ENCODE results near the gene NFIA.
"Not testable (repeated sequence)": the region's sequence is repeated elsewhere in the genome, so short reads cannot be mapped to it uniquely, and the experiment has no call there.

Gene NFIA

DNA sequence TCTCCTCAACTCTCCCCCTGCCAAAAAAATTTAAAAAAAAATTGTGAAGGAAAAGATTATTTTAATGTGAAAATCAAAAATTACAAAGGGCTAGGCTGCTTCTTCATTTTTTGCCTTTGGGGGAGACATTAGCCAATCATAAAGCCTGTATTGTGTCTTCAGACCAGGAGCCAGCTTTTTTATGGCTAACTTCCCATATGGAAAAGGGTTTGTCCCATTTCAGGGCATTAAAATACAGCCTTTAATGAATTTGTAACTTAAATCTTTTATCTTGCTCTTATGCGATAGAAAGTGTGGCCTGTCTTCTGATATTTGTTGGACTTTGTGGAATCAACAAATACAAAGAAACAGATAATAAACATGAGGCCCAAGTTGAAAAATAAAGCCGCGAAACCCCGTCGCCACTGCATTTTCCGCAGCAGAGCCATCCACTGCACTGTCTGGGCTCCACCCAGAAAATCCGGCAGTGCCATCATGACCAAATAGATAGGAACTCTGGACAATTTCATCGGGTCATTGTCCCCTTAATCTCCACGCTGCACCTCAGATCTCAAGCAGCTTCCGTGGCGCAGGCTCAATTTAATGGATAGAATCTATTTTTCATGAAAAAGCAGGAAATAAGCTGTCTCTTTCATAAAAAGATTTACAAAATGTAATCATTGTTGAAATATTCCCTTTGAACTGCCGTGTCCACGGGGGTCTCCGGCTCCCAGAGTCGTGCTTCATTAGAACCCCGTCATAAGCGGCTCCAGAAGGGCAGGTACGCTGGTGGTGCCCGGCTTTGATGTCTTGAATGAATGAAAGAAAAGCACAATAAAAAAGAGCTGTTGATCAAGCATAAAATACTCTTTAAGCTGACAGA, 365.0 kb downstream of the NFIA start:
- DNase-seq: no peak

DNA sequence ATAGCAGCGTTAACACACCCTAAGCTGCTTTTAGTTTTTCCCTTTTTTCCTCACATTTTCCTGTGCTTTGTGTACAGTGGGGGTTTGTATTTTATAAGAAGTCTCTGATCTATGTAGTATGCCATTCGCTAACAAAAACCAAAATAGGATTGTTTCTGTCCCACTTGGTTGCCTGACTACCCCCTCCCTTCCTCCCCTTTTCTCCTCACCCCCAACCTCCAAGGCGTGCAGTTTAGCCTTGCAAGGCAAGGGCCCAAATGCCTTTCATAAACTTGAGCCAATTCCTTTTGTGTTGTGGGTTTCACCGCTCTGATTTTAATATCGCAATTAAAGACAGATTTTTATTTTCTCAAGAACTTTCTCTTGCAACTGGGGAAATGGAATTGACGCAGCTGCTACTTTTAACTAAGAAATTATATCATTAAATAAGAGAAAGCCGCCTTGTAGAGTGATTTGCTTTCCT, 365.6 kb downstream of the NFIA start:
- DNase-seq: no peak

DNA sequence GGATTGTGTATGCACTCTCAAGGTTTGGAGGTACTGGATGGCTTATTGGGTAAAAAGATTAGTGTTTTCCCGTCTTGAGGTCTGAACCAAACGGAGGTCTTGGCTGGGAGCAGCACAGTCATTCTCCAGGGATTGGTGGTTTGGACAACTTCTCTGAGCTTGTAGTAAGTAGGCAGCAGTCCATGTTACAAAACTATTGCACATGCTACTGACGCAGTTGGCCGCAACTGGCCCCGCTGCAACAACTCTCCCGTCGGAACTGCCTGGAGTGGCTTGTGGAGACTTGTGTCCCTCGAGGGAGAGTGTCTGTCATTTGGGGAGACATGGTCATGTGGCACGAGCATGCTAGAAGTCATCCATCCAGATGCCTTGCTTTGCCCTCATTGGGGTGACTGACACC, 366.6 kb downstream of the NFIA start:
- DNase-seq: no peak

DNA sequence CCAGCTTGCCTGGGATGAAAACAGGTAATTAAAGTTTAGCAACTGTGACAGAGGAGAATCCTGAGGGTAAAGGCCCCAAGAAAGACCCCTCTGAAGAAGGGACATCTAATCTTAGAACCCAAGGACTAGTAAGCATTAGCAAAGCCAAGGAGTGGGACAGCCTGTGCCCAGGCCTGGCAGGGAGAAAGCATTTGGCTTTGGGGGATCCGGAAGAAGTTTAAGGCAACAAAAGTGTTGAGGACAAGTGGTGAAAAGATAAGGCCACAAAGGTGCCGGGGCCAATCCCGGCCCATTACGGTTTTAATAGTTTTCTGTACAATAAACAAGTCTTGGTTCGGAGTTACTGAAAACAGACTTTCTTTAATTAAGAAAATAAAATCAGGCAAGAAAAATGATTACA, 367.0 kb downstream of the NFIA start:
- no peak for DNase-seq

DNA sequence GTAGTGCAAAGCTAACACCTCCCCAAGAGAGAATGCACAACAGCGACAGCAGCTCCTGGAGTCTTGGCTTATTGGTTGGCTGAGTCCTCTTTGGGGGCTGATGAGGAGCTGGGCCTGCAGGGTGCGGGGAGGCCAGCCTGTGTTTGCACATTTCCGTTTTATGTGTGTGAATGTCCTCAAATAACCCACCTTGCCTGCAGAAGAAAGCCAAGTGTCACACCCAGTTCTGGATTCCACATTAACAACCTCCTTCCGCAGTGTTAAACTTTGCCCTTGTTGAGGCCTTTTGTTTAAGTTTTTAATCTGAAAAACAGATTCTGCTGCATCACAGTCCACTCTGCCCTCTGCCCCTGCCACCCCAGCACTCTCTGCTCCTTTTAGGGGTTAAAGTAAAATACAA, 368.1 kb downstream of the NFIA start:
- DNase-seq: no peak

DNA sequence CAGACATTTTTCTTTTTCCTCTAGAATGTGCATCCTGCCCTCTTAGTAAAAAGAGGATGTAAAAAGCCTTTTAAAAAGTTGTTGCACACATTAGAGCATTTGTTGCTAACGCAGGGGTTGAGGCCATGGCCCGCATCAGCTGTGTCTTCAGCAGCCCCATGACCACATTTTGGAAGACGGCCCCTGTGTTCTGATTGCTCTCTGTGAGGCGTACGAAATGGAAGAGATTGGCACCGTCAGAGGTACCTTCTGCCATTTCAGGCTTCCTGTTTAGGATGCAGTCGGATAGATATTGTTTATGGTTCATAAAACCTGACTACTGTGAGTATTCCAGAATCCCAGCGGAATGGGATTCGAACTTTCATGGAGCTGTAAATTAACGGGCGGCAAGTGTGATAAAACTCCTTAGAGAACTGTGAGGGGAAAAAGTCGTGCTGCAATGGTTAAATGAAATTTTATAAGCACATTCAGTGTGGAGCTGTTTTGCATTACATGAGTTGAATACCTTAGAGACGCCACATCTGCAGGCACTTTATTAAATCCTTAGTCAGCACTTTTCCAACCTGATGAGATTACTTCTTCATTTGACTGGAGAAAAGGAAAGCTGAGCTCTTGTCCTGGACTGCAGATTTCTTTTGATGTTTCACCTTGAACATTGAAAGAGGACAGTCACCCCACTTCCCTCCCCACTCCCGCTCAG, 368.7 kb downstream of the NFIA start:
- no peak for DNase-seq

DNA sequence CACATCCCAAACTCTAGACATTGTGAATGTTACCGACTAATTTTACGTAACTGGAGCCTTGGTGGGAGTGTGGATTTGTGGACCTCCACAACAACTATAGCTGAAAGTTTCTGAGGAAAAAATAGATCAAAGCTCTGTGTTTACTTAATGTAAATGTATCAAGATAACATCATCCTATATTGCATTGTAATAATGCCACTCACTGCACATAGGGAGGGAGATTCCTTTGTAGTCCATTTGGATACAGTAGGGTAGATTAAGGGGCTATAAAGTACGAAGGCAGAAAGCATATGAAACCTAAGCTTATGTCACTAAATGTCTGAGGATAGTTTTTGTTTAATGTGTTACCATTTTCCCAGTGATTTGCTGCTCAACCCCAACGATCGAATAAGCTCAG, 369.2 kb downstream of the NFIA start:
- DNase-seq: no peak

DNA sequence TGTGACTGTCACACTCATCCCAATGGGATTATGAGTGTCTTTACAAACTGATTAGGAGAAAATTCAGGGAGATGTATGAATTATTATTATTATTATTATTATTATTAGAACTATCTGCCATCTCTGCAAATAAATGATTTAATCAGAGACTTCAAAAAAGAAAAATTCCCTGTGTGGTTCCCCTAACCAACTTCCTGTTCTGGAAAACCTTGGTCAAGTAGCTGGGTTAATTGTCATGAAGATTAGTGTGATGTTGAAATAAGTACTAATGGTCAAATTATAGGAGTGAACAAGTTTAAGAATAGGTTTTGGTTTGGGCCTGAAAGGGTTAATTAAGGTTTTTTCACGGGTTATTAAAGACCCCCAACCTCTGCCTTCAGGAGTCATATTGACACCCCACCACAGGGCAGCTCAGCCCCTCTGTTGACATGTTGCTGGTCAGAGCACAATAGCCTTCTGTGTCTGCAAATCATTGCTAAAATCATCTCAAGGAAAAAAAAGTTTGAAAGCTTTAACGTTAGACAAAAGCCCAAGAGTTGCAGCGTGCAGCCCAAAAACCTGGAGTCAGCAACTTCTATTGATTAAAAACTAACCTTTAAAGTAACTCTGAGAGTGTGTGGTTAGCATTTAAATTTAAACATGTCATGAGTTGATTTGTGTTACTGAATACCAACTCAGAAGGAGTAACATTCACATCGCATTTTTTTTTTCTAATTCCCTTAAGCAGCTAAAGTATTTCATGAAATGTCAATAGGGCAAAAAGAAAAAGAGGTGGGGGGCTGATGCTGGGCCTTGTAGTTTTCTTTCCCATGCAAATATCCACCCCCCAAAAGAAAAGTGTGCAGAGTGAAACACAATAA, 370.0 kb downstream of the NFIA start:
- DNase-seq: no peak

DNA sequence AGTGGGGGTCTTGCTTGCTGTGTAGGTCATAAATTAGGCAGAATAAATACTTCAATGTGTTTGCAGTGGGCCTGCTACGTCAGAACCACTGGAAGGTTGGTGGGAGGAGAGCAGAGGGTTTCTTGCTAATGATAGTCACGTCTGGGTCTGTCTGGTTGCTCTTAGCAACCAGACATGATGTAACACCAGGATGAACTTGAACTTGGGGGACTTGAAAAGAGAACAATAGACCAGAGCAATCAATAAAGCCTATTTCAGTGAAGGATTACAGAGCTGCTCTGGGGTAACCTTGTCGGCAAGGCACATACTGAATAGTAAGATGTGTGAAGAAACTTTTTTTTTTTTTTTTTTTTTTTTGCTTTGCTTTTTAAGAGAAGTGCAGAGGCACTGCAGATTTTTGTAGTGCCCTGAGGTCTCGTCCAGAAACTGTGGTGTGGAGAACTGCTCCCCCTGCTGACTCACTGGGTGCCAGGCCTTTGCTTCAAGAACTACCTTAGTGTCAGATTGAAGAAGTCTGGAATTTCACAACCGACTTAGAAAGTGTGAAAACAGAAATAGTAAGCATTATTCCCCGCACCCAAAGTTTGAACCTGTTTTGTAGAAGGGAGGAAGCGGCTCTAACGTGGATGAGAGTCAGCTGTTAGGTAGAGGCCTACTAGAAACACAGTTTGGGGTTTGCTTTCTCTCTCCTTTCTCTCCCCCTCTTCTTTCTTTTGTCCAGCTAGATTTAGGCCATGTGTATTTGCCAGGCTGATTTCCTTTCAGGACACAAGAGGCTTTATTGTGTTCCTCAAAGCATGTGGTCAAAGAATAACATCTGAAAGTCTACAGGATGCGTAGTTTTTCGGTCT, 371.0 kb downstream of the NFIA start:
- peak; percentile 62 for DNase-seq

DNA sequence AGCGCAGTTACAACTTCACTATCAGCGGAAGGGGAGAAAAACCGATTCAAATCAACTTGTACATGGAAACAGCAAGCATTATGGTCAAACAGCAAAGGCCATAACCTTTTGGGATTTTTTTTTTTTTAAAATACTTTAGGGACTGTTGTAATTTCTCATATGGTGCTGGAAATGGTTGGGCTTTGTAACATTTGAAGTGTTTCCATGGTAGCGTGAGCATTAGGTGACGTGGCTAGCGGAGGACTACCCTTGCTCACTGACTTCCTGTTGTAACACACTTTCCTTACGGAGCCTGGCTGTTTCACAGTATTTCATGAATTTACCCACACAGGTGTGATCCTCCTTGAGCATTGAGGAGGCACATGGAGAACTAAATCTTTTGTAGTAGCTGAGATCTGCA, 373.0 kb downstream of the NFIA start:
- DNase-seq: no peak

DNA sequence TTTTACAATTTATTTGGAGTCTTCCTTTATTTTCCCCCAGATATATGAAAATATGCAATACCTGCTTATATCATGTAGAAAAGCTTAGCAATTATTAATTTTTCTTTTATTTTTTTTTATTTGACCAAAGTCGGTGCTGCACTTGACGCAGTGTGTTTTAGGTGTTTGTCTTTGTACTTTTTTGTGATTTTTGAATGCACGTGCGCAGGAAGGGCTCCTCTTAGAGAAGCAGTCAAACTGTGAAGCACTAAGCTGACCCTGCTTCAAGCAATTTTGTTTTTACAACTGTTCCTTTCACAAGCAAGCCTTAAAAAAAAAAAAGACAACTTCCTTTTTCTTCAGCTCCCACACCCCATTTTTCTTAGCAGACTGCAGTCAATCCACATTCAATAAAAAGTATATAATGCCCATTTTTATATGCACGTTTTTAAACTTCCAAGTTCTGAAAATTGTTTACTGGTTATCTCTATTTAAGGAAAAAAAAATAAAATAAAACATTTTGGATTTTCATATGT, 375.2 kb downstream of the NFIA start:
- no peak for DNase-seq

DNA sequence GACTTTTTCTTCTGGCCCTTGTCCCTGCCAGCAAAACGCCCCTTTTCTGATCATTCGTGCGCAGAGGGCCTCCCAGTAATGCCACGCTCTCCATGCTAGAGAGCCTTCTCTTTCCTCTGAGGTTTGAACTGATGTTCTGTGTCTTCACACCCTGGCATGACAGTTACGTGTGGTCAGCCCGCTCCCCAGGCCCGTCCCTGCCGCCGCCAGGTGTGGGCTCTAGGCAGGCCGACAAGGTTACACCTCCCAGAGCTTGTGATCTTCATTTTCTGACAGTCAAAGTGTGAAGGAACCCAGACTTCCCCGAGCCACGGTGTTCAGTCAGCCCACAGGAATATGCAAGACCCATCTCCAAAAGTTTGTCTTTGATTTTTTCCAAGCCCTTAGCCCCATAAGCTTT, 377.0 kb downstream of the NFIA start:
- no peak for DNase-seq

DNA sequence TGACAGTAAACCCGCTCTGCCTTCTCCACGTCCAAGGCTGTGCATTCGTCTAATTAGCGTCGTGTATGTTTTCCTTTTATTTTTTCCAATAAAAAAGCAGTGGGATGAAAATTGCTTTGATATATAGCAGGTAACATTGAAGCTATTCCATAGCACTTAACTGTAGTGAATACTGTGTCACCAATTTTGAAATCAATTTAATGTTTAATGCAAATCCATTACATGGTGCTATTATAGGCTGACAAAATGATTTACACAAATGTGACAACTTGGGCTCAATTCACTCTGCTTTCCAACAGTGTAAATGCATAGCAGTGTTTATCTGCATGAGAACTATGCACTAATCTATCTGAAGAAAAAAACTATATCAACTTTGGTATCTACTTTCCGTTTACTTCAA, 377.8 kb downstream of the NFIA start:
- no peak for DNase-seq

DNA sequence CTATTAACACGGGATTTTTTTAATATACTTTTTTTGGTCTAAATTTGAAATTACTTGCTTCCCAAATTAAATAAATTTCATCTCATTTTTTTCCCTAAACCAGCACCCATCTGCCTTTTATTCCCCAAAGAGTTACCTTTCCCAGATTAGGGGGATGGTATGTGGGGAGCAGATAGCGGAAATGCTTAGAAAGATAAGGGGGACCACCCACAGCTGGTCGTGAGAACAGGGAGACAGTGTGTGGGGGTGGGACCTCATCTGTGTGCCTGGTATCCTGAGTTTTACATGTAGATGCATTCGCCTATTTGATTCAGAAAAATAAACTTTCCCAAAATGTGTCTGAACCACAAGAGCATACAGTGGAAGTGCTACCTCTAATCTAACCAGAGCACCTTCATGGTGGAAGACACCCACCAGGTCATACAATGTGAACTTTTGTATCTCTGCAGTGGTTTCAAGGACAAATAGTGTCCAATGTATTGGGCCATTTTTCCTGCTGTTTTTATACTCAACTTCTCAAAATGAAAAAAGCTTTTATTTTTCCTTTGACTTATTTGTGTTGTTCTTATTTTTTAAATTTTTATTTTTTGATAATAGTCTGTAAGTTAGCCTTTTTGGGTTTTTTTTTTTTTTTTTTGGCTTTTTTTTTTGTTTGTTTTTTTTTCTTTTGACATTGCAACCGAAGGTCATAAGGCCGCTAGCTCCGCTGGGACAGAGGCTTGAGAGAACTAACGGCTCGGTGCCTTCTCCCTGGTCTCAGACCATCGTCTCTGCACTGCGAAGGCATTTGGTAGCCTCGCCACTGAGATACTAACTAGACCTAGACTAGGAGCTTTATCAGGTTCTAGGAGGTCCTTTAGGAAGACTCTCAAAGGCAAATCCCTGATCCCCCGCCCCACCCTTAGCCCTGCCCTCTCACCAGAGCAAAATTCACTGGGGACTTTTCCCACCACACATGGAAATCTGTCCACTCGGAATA, 379.3 kb downstream of the NFIA start:
- DNase-seq: no peak

DNA sequence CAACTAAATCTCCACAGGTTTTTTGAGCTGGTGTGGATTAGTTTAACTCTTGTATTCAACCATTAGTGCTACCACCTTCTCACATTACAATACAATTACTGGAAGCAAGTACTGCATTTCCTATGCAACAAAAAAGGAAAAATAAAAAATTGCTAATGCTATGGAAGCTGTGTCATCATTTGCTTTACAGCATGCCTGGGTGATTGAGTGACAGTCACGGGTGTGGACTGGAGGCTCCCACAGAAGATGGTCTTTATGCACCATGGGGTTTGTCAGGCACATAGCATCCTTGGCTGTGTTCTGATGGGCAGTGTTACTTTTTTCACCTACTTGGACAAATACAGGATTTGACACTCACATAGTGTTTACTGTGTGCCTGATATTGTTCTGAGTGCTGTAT, 380.3 kb downstream of the NFIA start:
- DNase-seq: no peak

DNA sequence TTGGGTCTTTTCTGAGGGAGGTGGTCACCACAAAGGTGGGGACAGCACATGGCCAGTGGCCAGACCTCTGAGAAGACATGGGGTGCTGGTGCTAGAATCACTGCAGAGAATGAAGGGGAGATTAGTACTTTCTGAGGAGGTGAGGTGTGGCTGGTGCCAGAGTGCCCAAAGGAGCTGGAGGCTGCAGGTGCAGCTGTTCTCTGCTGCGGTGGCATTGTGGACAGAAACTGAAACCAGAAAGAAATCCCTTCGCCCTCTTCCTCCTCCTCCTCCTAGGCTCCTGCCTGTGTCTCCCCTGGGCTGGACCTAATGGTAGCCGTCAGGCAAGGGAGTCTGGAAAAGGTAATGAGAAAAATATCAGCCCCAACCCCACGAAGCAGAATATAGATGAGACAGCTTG, 380.9 kb downstream of the NFIA start:
- DNase-seq: no peak

DNA sequence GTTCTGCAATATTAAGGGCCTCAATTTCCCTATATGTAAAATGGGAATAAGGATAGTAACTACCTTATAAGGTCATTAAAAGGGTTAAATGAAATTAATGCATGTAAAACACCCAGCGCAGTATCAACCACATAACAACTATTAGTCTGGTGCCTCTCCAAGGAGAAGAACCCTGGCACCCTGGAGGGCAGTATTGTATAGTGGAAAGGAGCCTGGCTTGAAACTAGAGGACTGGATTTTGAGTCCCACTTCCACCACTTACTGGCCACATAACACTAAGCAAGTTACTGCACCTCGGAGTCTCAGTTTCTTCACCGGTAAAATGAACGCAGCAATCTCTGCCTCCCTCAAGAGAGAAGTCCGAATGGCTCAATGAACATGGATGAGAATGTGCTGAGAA, 385.5 kb downstream of the NFIA start:
- not testable (repeated sequence) for DNase-seq

DNA sequence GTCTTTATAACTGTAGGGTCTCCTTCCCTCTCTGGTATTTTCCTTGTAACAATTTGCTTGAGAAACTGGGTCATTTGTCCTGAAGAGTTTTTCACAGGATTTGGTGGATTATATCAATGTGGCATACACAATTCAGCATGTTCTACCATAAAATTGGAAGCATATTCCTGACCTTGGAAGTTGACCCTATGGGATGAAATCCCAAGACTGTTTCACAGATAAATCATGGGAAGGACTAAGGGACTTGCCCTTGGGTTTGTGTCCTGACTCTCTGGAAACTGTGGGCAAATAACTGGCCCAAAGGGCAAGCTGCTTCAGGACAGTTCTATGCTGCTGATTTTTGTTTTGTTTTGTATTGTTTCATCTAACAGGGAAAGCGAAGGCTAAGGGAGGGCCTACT, 387.0 kb downstream of the NFIA start:
- no peak for DNase-seq

DNA sequence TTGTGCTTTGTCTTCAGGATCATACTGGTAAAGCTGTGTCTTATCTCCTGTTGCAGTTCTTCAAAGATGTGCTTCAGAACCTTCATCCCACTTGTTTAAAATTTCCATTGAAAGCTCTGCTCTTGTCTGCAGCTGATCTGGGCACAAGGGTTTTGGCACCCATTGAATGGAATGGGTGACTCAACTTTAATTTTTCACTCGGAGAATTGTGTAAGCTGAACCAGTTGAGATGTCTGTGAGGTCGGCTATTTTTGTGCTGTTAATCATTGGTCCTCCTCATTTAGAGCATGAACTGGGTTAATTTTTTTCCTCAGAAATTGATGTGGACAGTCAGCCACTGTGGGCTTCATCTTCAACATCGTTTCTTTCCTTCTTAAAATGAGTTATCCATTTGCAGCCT, 390.5 kb downstream of the NFIA start:
- no peak for DNase-seq

DNA sequence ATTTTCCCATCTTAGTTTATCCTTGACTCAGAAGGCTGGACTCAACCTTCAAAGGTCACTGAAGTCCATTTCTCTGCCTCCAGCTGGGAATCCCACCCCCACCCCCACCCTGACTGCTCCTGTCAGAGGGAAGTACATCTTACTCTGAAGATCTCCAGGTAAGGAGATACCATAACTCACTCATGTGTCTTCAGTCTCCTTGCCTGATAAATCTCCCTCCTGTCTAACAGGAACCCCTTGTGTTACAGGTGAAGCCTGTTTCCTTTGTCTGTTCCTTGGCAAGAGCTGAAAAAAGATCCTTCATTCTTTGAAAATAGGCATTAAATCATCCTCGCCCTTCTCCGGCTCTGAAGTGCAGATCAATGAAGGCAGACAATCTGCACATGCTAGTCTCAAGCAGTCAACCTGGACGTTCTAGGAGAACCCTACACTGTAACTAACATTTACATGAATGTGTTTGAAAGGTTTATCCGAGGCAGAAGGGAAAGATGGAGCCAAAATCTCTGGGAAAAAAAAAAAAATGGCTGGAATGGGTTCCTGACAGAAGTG, 392.0 kb downstream of the NFIA start:
- DNase-seq: no peak

DNA sequence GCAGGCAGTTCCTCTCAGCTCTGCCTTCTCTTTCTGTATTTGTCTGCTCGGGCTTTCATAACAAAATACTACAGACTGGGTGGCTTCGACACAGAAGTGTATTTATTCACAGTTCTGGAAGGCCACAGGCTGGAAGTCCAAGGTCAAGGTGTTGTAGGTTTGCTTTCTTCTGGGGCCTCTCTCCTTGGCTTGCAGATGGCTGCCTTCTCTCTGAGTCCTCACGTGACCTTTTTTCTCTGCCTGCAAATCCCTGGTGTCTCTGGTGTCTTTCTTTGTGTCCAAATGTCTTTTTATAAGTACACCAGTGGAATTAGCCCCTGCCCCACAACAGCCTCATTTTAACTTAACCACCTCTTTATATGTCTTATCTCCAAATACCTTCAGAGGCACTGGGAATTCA, 392.6 kb downstream of the NFIA start:
- DNase-seq: no peak

All from activated gamma-delta T cell treated with Interleukin-2 at 50 U/mL for 16 hours (primary cell).